Neural progenitor cell (in vitro differentiated cells): ENCODE measurements around the gene RAE1. TPM values are rescaled to one million over a fixed set of nuclear protein-coding genes. Genes with fewer than 3 reads are reported as not detected.
"Not testable (repeated sequence)": the region's sequence is repeated elsewhere in the genome, so short reads cannot be mapped to it uniquely, and the experiment has no call there.

ENCODE experiments used
- DNase-seq: peaks from one replicate; pipeline ENCODE4 v3.0.0-alpha.2; 2016; ENCODE audit warnings: low spot score
- H2AFZ ChIP-seq: fragments of 200-600 bp; sonication (generic); replicated peaks from 2 replicates; pipeline ENCODE4 v1.6.1; 2016; ENCODE audit warnings: antibody characterized with exemption
- H3F3A ChIP-seq: fragments of 200-600 bp; sonication (generic); 2 replicates; pipeline ENCODE4 v1.6.1; 2016; ENCODE audit warnings: antibody characterized with exemption, low read depth
- H3K27ac ChIP-seq: fragments of 200-600 bp; sonication (generic); 2 replicates; pipeline ENCODE4 v1.5.1; 2016; ENCODE audit warnings: mild to moderate bottlenecking
- H3K27me3 ChIP-seq: fragments of 200-600 bp; sonication (generic); 2 replicates; pipeline ENCODE4 v1.6.1; 2016; ENCODE audit warnings: mild to moderate bottlenecking, moderate library complexity
- H3K36me3 ChIP-seq: fragments of 200-600 bp; sonication (generic); 2 replicates; pipeline ENCODE4 v1.5.1; 2016
- H3K4me1 ChIP-seq: fragments of 200-600 bp; sonication (generic); 2 replicates; pipeline ENCODE4 v1.6.1; 2016; ENCODE audit warnings: mixed run types
- H3K4me2 ChIP-seq: fragments of 200-600 bp; sonication (generic); 2 replicates; pipeline ENCODE4 v1.6.1; 2016
- H3K4me3 ChIP-seq: fragments of 200-600 bp; sonication (generic); 2 replicates; pipeline ENCODE4 v1.5.1; 2016
- H3K79me2 ChIP-seq: fragments of 200-600 bp; sonication (generic); 2 replicates; pipeline ENCODE4 v1.6.1; 2016; ENCODE audit warnings: low read depth
- H3K9ac ChIP-seq: fragments of 200-600 bp; sonication (generic); 2 replicates; pipeline ENCODE4 v1.6.1; 2016
- H3K9me3 ChIP-seq: fragments of 200-600 bp; sonication (generic); 2 replicates; pipeline ENCODE4 v1.5.1; 2016; ENCODE audit warnings: low read depth
- H4K20me1 ChIP-seq: fragments of 200-600 bp; sonication (generic); 2 replicates; pipeline ENCODE4 v1.6.1; 2016; ENCODE audit warnings: low read depth
- H3K27ac Mint-ChIP-seq: 3 replicates; pipeline ENCODE4 v1.8.0; 2021; ENCODE audit warnings: mixed read lengths
- H3K27me3 Mint-ChIP-seq: 2 replicates; pipeline ENCODE4 v1.8.0; 2022; ENCODE audit warnings: low read depth, mild to moderate bottlenecking, inconsistent platforms, moderate library complexity, mixed read lengths; ENCODE audit not compliant: insufficient read depth
- H3K36me3 Mint-ChIP-seq: 3 replicates; pipeline ENCODE4 v1.8.0; 2021; ENCODE audit warnings: mixed read lengths
- H3K4me1 Mint-ChIP-seq: 3 replicates; pipeline ENCODE4 v1.8.0; 2021; ENCODE audit warnings: mixed read lengths
- H3K4me3 Mint-ChIP-seq: 3 replicates; pipeline ENCODE4 v1.8.0; 2021; ENCODE audit warnings: mild to moderate bottlenecking, moderate library complexity, mixed read lengths
- H3K9me3 Mint-ChIP-seq: 3 replicates; pipeline ENCODE4 v1.8.0; 2020; ENCODE audit warnings: mixed read lengths
- EZH2 ChIP-seq: fragments of 200-600 bp; sonication (generic); IDR thresholded peaks from 2 replicates; pipeline ENCODE4 v1.6.1; 2017; ENCODE audit warnings: antibody characterized with exemption, mild to moderate bottlenecking, moderate library complexity
- EZH2phosphoT487 ChIP-seq: fragments of 200-600 bp; sonication (generic); IDR thresholded peaks from 2 replicates; pipeline ENCODE4 v1.6.1; 2017; ENCODE audit warnings: antibody characterized with exemption
- total RNA-seq: library from RNA; depleted of rRNA; stranded (reverse); fragments of >200 nt; gene quantifications from 2 replicates; pipeline ENCODE4 v1.2.3, GENCODE V29; 2015; ENCODE audit warnings: low replicate concordance
- TF ChIP-seq, protein P1 (sequence below): fragments of 200-600 bp; sonication (generic); IDR thresholded peaks from 2 replicates; pipeline ENCODE4 v1.5.1; 2017; ENCODE audit warnings: antibody characterized with exemption, mild to moderate bottlenecking

Gene RAE1
- total RNA-seq, 1 donor from 2014 or later = 77.6 TPM

DNA sequence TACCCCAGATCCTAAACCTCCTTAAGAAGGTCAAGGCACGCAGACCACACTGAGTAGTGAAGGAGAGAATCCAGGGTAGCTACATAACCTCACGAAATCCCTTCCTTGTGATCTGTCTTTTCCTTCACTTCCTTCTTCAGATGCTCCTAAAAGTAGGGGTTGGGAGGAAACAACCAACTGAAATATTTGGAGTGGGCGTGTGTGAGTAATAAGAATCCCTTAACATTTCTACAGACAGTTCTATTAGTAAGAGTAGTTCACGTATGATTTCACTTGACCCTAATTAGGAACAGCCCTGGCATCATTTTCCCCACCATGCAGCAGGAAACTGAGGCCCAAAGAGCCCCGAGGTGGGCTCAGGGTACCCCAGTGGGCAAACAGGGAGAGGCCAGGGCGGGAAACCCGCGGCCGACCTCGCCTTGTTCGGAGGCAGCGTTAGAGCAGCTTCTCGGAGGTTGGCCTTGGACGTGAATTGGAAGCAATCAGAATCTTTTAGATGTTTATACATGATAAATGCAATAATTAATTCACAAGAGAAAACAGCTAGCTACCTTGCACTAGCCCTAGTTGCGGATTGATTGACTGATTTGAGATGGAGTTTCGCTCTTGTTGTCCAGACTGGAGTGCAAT is 859 bp upstream of the RAE1 start:
- Histone ChIP-seq H4K20me1 (peaks cover 21% of the 10 kb centered on the region), H3F3A (peaks cover 17% of the 10 kb centered on the region), H3K4me3 (no peak overlapping the region), H3K27me3 (no peaks in the 10 kb centered on the region), H3K4me1 (peaks cover 11% of the 10 kb centered on the region), H3K27ac (no peak overlapping the region), H3K4me2 (no peak overlapping the region), H3K36me3 (peaks cover 9% of the 10 kb centered on the region), H3K9ac (no peak overlapping the region), H3K79me2 (peaks cover 42% of the 10 kb centered on the region), H2AFZ (no peak overlapping the region), H3K9me3 (no peaks in the 10 kb centered on the region)
- Mint-ChIP-seq H3K4me1 (peaks cover 10% of the 10 kb centered on the region), H3K27me3 (no peaks in the 10 kb centered on the region), H3K27ac (no peak overlapping the region), H3K9me3 (no peaks in the 10 kb centered on the region), H3K36me3 (peaks cover 13% of the 10 kb centered on the region), H3K4me3 (peak overlapping the region; percentile 77)
- DNase-seq = no peak
- TF ChIP-seq EZH2 = no peak
- TF ChIP-seq EZH2phosphoT487 = no peak
- TF ChIP-seq, protein P1, sequence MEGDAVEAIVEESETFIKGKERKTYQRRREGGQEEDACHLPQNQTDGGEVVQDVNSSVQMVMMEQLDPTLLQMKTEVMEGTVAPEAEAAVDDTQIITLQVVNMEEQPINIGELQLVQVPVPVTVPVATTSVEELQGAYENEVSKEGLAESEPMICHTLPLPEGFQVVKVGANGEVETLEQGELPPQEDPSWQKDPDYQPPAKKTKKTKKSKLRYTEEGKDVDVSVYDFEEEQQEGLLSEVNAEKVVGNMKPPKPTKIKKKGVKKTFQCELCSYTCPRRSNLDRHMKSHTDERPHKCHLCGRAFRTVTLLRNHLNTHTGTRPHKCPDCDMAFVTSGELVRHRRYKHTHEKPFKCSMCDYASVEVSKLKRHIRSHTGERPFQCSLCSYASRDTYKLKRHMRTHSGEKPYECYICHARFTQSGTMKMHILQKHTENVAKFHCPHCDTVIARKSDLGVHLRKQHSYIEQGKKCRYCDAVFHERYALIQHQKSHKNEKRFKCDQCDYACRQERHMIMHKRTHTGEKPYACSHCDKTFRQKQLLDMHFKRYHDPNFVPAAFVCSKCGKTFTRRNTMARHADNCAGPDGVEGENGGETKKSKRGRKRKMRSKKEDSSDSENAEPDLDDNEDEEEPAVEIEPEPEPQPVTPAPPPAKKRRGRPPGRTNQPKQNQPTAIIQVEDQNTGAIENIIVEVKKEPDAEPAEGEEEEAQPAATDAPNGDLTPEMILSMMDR = no peak

DNA sequence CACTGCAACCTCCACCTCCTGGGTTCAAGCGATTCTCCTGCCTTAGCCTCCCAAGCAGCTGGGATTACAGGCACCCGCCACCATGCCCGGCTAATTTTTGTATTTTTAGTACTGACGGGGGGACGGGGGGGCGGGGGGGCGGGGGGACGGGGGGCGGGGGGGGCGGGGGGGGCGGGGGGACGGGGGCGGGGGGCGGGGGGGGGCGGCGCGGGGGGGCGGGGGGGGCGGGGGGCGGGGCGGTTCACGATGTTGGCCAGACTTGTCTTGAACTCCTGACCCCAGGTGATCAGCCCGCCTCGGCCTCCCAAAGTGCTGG is 371 bp upstream of the RAE1 start:
- not testable (repeated sequence) for H3K27ac ChIP-seq, H3K27me3 Mint-ChIP-seq, H3K9me3 ChIP-seq, DNase-seq, H3K27me3 ChIP-seq, H3K27ac Mint-ChIP-seq, H3K9me3 Mint-ChIP-seq, H3K9ac ChIP-seq
- Histone ChIP-seq H3K4me1 (peaks cover 11% of the 10 kb centered on the region), H3K4me3 (peak overlapping the region; percentile 91), H3F3A (peaks cover 17% of the 10 kb centered on the region), H4K20me1 (peaks cover 21% of the 10 kb centered on the region), H2AFZ (peak overlapping the region; percentile 83), H3K79me2 (peaks cover 46% of the 10 kb centered on the region), H3K36me3 (peaks cover 14% of the 10 kb centered on the region), H3K4me2 (peak overlapping the region; percentile 98)
- peak overlapping the region; percentile 93 for H3K4me3 Mint-ChIP-seq
- H3K36me3 Mint-ChIP-seq = peaks cover 15% of the 10 kb centered on the region
- H3K4me1 Mint-ChIP-seq = peaks cover 10% of the 10 kb centered on the region

DNA sequence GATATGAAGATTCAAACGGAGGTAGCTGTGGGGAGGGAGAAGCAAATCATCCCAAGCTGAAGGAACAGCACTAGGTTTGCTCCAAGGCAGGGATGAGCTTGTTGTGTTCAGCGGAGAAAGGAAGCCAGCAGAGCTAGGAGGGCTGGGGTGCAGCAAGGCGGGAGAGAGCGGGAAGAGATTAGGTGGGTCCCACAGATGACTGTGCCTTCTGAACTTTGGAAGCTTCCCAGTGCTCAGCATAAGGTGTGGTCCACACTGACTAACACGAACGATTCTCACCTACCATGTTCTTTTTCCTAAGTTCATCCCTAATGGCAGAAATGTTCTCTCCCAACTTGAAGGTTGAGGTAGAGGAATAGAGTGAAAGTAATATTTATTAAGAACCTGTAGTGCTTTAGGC is 1.2 kb downstream of the RAE1 start:
- Histone ChIP-seq H3K27me3 (no peaks in the 10 kb centered on the region), H3K9ac (no peak overlapping the region), H3F3A (peaks cover 11% of the 10 kb centered on the region), H3K27ac (no peak overlapping the region), H3K4me3 (peak overlapping the region; percentile 91), H3K36me3 (peaks cover 23% of the 10 kb centered on the region), H3K79me2 (peaks cover 54% of the 10 kb centered on the region), H3K9me3 (no peaks in the 10 kb centered on the region), H4K20me1 (peaks cover 21% of the 10 kb centered on the region), H3K4me2 (peak overlapping the region; percentile 98), H3K4me1 (peaks cover 11% of the 10 kb centered on the region), H2AFZ (no peak overlapping the region)
- H3K4me1 Mint-ChIP-seq = peaks cover 10% of the 10 kb centered on the region
- H3K9me3 Mint-ChIP-seq = no peaks in the 10 kb centered on the region
- peaks cover 22% of the 10 kb centered on the region for H3K36me3 Mint-ChIP-seq
- H3K4me3 Mint-ChIP-seq = peak overlapping the region; percentile 93
- H3K27me3 Mint-ChIP-seq = no peaks in the 10 kb centered on the region
- DNase-seq = no peak
- TF ChIP-seq, protein P1 = no peak
- TF ChIP-seq EZH2 (no peak), EZH2phosphoT487 (no peak)
- H3K27ac Mint-ChIP-seq = no peak overlapping the region

DNA sequence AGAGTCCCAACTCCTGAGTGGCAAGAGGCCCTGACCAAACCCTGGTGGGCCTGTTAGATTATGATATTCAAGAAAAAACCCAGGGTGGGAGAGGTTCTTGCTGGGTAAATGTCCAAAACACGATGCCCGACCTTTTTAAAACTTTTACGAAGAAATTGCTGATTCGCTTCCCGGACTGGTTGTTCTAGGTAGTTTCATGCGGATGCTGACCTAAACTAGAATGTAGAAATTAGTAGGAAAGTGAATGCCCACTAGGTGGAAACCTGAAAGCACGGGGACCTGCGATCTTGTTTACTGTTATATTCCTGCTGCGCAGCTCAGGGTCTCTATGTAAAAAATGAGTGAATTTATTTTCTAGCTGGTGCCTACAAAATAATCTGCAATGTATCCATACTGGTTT is 2.3 kb downstream of the RAE1 start:
- no peak overlapping the region for H3K27ac ChIP-seq
- H3K9me3 ChIP-seq = no peaks in the 10 kb centered on the region
- peaks cover 54% of the 10 kb centered on the region for H3K79me2 ChIP-seq
- no peaks in the 10 kb centered on the region for H3K9me3 Mint-ChIP-seq
- no peak overlapping the region for H2AFZ ChIP-seq
- peaks cover 23% of the 10 kb centered on the region for H3K36me3 ChIP-seq
- H3K4me2 ChIP-seq = no peak overlapping the region
- H3K27me3 Mint-ChIP-seq = no peaks in the 10 kb centered on the region
- H3K27me3 ChIP-seq = no peaks in the 10 kb centered on the region
- H3K4me3 Mint-ChIP-seq = peak overlapping the region; percentile 93
- peaks cover 11% of the 10 kb centered on the region for H3K4me1 ChIP-seq
- H3F3A ChIP-seq = peaks cover 11% of the 10 kb centered on the region
- no peak overlapping the region for H3K9ac ChIP-seq
- H4K20me1 ChIP-seq = peaks cover 21% of the 10 kb centered on the region
- no peak for TF ChIP-seq EZH2phosphoT487
- no peak for DNase-seq
- H3K36me3 Mint-ChIP-seq = peaks cover 22% of the 10 kb centered on the region
- H3K4me1 Mint-ChIP-seq = peaks cover 10% of the 10 kb centered on the region
- H3K4me3 ChIP-seq = no peak overlapping the region
- no peak overlapping the region for H3K27ac Mint-ChIP-seq
